Stimulated activated CD8-positive, alpha-beta memory T cell treated with anti-CD3 and anti-CD28 coated beads, Interleukin-7, amount 100 ng/mL, for 24 hours (primary cell): ENCODE measurements around the gene RCOR2.

ENCODE experiments used
- DNase-seq: peaks from one replicate; pipeline ENCODE4 v3.0.0-alpha.2; 2020; ENCODE audit warnings: low read depth

RCOR2 gene

GRCh38 chr11:63907063-63907462 is 9.9 kb downstream of the RCOR2 start:
- DNase-seq: no peak

- DNase-seq: no peak
Observed at GRCh38 chr11:63906585-63906984, 10.4 kb downstream of the RCOR2 start.

- no peak for DNase-seq
Observed at GRCh38 chr11:63906087-63906486, 10.9 kb downstream of the RCOR2 start.

- DNase-seq: no peak
Observed at GRCh38 chr11:63905179-63905578, 11.8 kb downstream of the RCOR2 start.

GRCh38 chr11:63904743-63905142 is 12.2 kb downstream of the RCOR2 start:
- DNase-seq: no peak

- no peak for DNase-seq
Observed at GRCh38 chr11:63903884-63904283, 13.1 kb downstream of the RCOR2 start.

- DNase-seq: no peak
Observed at GRCh38 chr11:63901660-63902059, 15.3 kb downstream of the RCOR2 start.

GRCh38 chr11:63897459-63898146 is 19.4 kb downstream of the RCOR2 start:
- no peak for DNase-seq

- no peak for DNase-seq
Observed at GRCh38 chr11:63896071-63896470, 20.9 kb downstream of the RCOR2 start.

GRCh38 chr11:63893355-63893754 is 23.6 kb downstream of the RCOR2 start:
- DNase-seq: no peak

- DNase-seq: no peak
Observed at GRCh38 chr11:63892228-63892627, 24.7 kb downstream of the RCOR2 start.

GRCh38 chr11:63890368-63890767 is 26.6 kb downstream of the RCOR2 start:
- no peak for DNase-seq

GRCh38 chr11:63889344-63889743 is 27.6 kb downstream of the RCOR2 start:
- no peak for DNase-seq

GRCh38 chr11:63888170-63889086 is 28.5 kb downstream of the RCOR2 start:
- peak; percentile 24 for DNase-seq

GRCh38 chr11:63887386-63887999 is 29.5 kb downstream of the RCOR2 start:
- DNase-seq: no peak

GRCh38 chr11:63884196-63884932 is 32.6 kb downstream of the RCOR2 start:
- no peak for DNase-seq

GRCh38 chr11:63883791-63884190 is 33.2 kb downstream of the RCOR2 start:
- DNase-seq: no peak

- DNase-seq: no peak
Observed at GRCh38 chr11:63882555-63883242, 34.3 kb downstream of the RCOR2 start.

- DNase-seq: no peak
Observed at GRCh38 chr11:63880403-63880790, 36.6 kb downstream of the RCOR2 start.

GRCh38 chr11:63879598-63880402 is 37.2 kb downstream of the RCOR2 start:
- no peak for DNase-seq
